ENCODE data around the gene PLSCR4. TPM values are rescaled to one million over a fixed set of nuclear protein-coding genes. Genes with fewer than 3 reads are reported as not detected.

The PLSCR4 gene
- total and polyA plus RNA-seq, 11 donors: 4.0 to 36.3 (median 13.4) TPM

DNA sequence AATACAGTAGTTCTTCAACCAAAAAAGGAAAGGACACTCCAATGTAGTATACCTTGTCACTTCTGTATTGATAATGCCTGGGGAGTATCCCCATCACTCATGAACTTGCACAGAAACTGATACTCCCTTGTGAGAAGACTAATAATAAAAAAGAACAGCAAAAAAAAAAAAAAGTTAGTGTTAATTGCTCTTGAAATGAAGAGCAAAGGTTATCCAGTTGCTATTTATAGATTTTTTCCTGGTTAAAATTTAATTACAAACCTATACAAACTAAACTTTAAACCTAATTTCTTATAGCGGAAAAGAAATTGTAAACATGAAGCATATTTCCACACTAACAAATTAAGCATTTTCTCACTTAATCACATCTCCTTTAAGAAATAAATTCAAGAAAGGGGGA lies 96.6 kb downstream of the PLSCR4 start:
- peak overlapping the region in 8 of 12 donors; percentile 1 to 97 (median 92) for H3K27ac ChIP-seq

DNA sequence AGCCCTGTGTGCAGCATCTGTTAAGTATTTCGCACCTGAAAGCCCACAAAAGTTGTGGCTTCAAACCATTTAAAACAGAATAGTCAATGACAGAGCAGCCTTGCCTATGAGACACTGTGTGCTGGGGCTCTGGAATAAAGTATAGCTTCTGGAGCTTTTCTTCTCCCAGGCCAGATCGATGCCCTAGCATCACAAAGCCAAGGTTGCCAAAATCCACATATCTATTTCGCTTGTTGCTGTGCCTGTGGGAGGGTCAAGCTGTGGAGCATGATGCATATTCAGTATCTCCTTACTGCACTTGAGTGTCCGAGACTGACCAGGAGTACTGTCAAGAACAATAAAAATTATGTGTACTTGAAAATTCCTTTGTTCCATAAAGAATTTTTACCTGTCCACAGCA lies 97.5 kb downstream of the PLSCR4 start:
- ATAC-seq (peak in 1 of 4 donors; percentile 2), DNase-seq (no peak)
- intact Hi-C loops (cut with DNase I): no loop called here
- no peak overlapping the region for H3K4me3 ChIP-seq
- no peaks in the 10 kb centered on the region for H3K9me3 ChIP-seq
- H3K36me3 ChIP-seq: peaks cover 0 to 8% (median 0%) of the 10 kb centered on the region in 9 donors
- H3K27me3 ChIP-seq: no peaks in the 10 kb centered on the region
- H3K4me1 ChIP-seq: peaks cover 0 to 75% (median 53%) of the 10 kb centered on the region in 12 donors
- 62 to 74% (median 71%) methylated on average over 4 of the region's 4 CpGs for WGBS, 4 donors
- peak overlapping the region in 5 of 12 donors; percentile 11 to 96 (median 44) for H3K27ac ChIP-seq
- TF ChIP-seq, protein P1, sequence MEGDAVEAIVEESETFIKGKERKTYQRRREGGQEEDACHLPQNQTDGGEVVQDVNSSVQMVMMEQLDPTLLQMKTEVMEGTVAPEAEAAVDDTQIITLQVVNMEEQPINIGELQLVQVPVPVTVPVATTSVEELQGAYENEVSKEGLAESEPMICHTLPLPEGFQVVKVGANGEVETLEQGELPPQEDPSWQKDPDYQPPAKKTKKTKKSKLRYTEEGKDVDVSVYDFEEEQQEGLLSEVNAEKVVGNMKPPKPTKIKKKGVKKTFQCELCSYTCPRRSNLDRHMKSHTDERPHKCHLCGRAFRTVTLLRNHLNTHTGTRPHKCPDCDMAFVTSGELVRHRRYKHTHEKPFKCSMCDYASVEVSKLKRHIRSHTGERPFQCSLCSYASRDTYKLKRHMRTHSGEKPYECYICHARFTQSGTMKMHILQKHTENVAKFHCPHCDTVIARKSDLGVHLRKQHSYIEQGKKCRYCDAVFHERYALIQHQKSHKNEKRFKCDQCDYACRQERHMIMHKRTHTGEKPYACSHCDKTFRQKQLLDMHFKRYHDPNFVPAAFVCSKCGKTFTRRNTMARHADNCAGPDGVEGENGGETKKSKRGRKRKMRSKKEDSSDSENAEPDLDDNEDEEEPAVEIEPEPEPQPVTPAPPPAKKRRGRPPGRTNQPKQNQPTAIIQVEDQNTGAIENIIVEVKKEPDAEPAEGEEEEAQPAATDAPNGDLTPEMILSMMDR (IDR thresholded peaks at IDR 0.05): no peak
- TF ChIP-seq POLR2A (IDR thresholded peaks at IDR 0.05): no peak

More for the DNA sequence above, 96.6 kb downstream of the PLSCR4 start:
- intact Hi-C loops (cut with DNase I): no loop called here
- H3K4me1 ChIP-seq: peaks cover 0 to 76% (median 55%) of the 10 kb centered on the region in 12 donors
- no peak overlapping the region for H3K4me3 ChIP-seq
- ATAC-seq (no peak), DNase-seq (no peak)
- H3K9me3 ChIP-seq: no peaks in the 10 kb centered on the region
- H3K36me3 ChIP-seq: peaks cover 0 to 8% (median 0%) of the 10 kb centered on the region in 9 donors
- WGBS, 4 donors: 96 to 99% (median 96%) methylated on average over 1 of the region's 1 CpG
- H3K27me3 ChIP-seq: no peaks in the 10 kb centered on the region
- no peak for TF ChIP-seq POLR2A (IDR thresholded peaks at IDR 0.05)
- TF ChIP-seq, protein P1 (IDR thresholded peaks at IDR 0.05): no peak

DNA sequence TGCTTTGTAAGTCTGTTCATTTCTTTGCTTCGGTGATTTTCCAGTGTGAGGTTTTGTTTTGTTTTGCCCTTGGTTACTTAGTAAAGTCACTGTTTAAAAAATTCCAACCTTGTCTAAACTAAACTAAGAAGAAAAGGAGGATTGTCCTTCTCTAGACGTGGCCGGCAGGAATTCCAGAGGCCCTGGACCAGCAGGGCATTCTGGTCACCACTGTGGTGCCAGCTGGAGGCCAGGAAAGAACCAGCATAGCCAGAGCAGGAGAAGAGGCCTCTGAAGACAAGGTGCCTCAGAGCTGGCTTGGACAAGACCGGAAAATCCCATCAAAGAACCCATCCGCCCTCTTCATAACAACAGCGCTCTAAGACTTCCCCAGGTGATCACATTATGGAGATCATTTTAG lies 98.1 kb downstream of the PLSCR4 start:
- no peak for TF ChIP-seq POLR2A (IDR thresholded peaks at IDR 0.05)
- TF ChIP-seq, protein P1 (IDR thresholded peaks at IDR 0.05): no peak
- peak overlapping the region in 8 of 12 donors; percentile 11 to 96 (median 32) for H3K27ac ChIP-seq
- intact Hi-C loops (cut with DNase I): no loop called here
- H3K27me3 ChIP-seq: no peaks in the 10 kb centered on the region
- H3K4me3 ChIP-seq: no peak overlapping the region
- 76 to 81% (median 76%) methylated on average over 6 of the region's 6 CpGs for WGBS, 4 donors
- H3K36me3 ChIP-seq: peaks cover 0 to 8% (median 0%) of the 10 kb centered on the region in 9 donors
- peaks cover 0 to 75% (median 48%) of the 10 kb centered on the region in 12 donors for H3K4me1 ChIP-seq
- H3K9me3 ChIP-seq: no peaks in the 10 kb centered on the region
- ATAC-seq: peak in 2 of 4 donors; percentile 27 to 40
- DNase-seq: no peak

DNA sequence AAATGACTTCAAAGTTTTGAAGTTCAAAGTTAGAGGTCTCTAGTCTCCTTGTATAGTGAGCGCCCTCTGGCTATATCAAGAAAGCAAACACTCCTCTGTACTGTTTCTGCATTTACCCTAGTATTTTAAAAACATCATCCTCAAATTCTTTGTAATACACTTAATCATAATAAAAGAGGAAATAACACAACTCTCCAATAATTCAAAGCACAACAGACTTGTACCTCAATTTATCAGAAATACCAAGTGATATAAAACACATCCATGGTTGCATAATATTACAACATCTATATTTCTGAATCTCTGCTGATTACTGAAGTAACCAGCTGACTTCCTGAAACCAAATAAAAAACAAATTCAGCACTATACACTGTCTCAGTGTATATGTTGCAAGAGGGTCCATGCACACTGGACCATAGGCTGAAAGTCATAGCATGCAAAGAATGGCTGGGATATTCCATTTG lies 102.4 kb downstream of the PLSCR4 start:
- Histone ChIP-seq H3K4me1 (peaks cover 0 to 54% (median 24%) of the 10 kb centered on the region in 12 donors), H3K4me3 (no peak overlapping the region), H3K27ac (no peak overlapping the region), H3K9me3 (no peaks in the 10 kb centered on the region), H3K27me3 (no peaks in the 10 kb centered on the region), H3K36me3 (peaks cover 0 to 8% (median 0%) of the 10 kb centered on the region in 9 donors)
- intact Hi-C loops (cut with DNase I): no loop called here
- 76 to 87% (median 83%) methylated on average over 1 of the region's 1 CpG for WGBS, 4 donors
- DNase-seq (no peak), ATAC-seq (peak in 1 of 4 donors; percentile 34)
- no peak for TF ChIP-seq POLR2A (IDR thresholded peaks at IDR 0.05)
- TF ChIP-seq, protein P1 (IDR thresholded peaks at IDR 0.05): peak in 6 of 12 donors; percentile 10 to 45 (median 33)

All from heart left ventricle (tissue), 16 donors.